ENCODE data around the gene CYP8B1. TPM values are rescaled to one million over a fixed set of nuclear protein-coding genes. Genes with fewer than 3 reads are reported as not detected.

CYP8B1 gene
- total and polyA plus RNA-seq, 8 donors, result 0.14 to 0.46 (median 0.24) TPM; not detected in 2

- H3K4me1 ChIP-seq, result peaks cover 0 to 14% of the 10 kb centered on the region in 2 donors
- H3K9me3 ChIP-seq, result no peaks in the 10 kb centered on the region
- no peaks in the 10 kb centered on the region for H3K36me3 ChIP-seq
- peak overlapping the region in 1 of 2 donors; percentile 5 for H3K27ac ChIP-seq
- TF ChIP-seq CTCF (IDR thresholded peaks at IDR 0.05), result no peak
- intact Hi-C loops (cut with DNase I), result no loop called here
- H3K4me3 ChIP-seq, result no peak overlapping the region
- ATAC-seq (peak; percentile 24), DNase-seq (no peak)
- H3K27me3 ChIP-seq, result no peaks in the 10 kb centered on the region
Measured at GRCh38 chr3:42847731-42848130, 27.9 kb downstream of the CYP8B1 start.

- Histone ChIP-seq H3K4me1 (peaks cover 0 to 14% of the 10 kb centered on the region in 2 donors), H3K4me3 (no peak overlapping the region), H3K27ac (peak overlapping the region in 1 of 2 donors; percentile 5), H3K27me3 (no peaks in the 10 kb centered on the region), H3K36me3 (no peaks in the 10 kb centered on the region), H3K9me3 (no peaks in the 10 kb centered on the region)
- TF ChIP-seq CTCF (IDR thresholded peaks at IDR 0.05), result no peak
- ATAC-seq (peak; percentile 65), DNase-seq (peak in 2 of 4 donors; percentile 19 to 82)
- intact Hi-C loops (cut with DNase I), result no loop called here
Measured at GRCh38 chr3:42846685-42847522, 28.8 kb downstream of the CYP8B1 start.

DNA sequence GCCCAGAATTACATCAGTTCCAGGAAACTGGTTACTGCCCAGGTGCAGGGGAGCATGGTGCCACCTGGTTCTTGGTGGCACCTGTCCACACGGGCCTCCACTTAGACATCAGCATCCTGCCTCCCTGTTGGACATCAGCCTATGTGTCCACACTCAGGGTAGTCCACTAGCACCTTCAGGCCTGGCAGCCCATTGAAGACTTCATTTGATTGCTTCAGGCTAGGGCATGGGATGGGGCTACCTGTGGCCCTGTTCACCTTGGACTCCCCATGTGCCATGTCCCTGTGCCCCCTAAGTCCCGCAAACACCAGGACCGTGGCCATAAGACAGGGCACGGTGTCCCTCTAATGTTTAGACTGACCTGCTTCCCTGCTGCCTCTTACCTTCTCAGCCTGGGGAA is 30.9 kb downstream of the CYP8B1 start:
- TF ChIP-seq CTCF (IDR thresholded peaks at IDR 0.05), result no peak
- intact Hi-C loops (cut with DNase I), result no loop called here
- no peaks in the 10 kb centered on the region for H3K9me3 ChIP-seq

DNA sequence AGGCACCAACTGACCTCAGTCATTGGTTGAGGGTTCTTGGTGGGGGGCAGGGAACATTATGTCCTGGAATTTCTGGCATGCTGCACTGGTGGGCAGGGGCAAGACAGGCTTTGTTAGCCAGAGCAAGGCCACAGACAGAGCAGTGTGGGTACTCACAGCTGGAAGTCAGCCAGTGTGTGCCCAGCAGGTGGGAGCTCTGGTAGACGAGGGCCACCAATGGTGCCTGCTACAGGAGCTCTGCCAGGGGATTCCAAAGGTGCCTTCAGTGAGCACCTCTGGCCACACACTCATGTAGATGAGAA is 31.3 kb downstream of the CYP8B1 start:
- DNase-seq, result no peak
- no peak for TF ChIP-seq CTCF (IDR thresholded peaks at IDR 0.05)
- no peak for ATAC-seq
- H3K36me3 ChIP-seq, result no peaks in the 10 kb centered on the region
- no peak overlapping the region for H3K4me3 ChIP-seq
- H3K27me3 ChIP-seq, result no peaks in the 10 kb centered on the region
- no peak overlapping the region for H3K27ac ChIP-seq
- H3K9me3 ChIP-seq, result no peaks in the 10 kb centered on the region
- intact Hi-C loops (cut with DNase I), result no loop called here
- H3K4me1 ChIP-seq, result peaks cover 0 to 14% of the 10 kb centered on the region in 2 donors

More for the DNA sequence above, 30.9 kb downstream of the CYP8B1 start:
- H3K27me3 ChIP-seq, result no peaks in the 10 kb centered on the region
- H3K4me1 ChIP-seq, result peaks cover 0 to 14% of the 10 kb centered on the region in 2 donors
- no peaks in the 10 kb centered on the region for H3K36me3 ChIP-seq
- DNase-seq, result no peak
- H3K4me3 ChIP-seq, result no peak overlapping the region
- ATAC-seq, result no peak
- no peak overlapping the region for H3K27ac ChIP-seq

- H3K27ac ChIP-seq, result no peak overlapping the region
- no peaks in the 10 kb centered on the region for H3K36me3 ChIP-seq
- no peak overlapping the region for H3K4me3 ChIP-seq
- ATAC-seq (peak; percentile 11), DNase-seq (no peak)
- no peaks in the 10 kb centered on the region for H3K27me3 ChIP-seq
- no peaks in the 10 kb centered on the region for H3K9me3 ChIP-seq
- intact Hi-C loops (cut with DNase I), result no loop called here
- no peak for TF ChIP-seq CTCF (IDR thresholded peaks at IDR 0.05)
- H3K4me1 ChIP-seq, result peaks cover 0 to 14% of the 10 kb centered on the region in 2 donors
Measured at GRCh38 chr3:42843713-42844411, 31.8 kb downstream of the CYP8B1 start.
